GM18909 (cell line): ENCODE results near the gene CAPZA1.

Source experiments
- ATAC-seq: cut with Tn5 transposase; IDR thresholded peaks from one replicate; pipeline ENCODE4 v1.9.1; 2021; ENCODE audit warnings: mild to moderate bottlenecking; ENCODE audit not compliant: unreplicated experiment, poor library complexity

Gene CAPZA1

DNA sequence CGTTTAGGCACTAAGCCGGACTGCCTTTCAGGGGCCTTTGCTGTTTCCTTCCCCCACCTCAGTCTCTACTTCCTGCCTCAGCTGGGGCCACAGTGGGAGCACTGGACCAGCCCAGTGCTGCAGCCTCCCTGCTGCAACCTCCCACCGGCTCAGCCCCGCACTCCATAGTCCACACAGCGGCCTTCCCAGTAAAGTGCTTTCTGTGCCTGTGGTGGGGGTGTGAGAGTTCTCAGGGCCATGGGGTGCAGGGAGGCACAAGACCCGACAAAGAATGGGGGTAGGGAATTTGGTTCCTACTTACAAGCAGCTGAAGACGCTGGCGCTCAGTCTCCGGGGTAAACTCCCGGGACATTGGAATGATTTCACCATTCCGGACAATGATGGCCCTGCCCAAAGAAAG, 92.0 kb downstream of the CAPZA1 start:
- ATAC-seq: no peak

DNA sequence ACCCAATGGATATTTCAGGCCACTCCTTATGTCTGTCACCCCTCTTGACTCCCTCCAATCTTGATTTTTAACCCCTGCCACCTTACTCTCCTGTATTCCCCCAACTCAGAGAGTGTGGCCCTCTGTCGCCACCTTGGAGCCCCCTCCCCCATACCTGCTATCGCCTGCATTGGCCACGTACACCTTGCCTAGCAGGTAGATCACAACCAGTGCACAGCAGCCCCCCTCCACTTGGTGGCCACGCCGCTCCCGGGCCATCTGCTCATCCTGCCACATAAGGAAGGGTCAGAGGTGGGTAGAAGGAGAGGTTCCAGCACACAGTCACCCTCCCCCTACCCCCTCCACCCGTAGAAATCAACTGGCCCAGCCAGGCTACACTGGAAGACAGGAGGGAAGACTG, 92.6 kb downstream of the CAPZA1 start:
- no peak for ATAC-seq

DNA sequence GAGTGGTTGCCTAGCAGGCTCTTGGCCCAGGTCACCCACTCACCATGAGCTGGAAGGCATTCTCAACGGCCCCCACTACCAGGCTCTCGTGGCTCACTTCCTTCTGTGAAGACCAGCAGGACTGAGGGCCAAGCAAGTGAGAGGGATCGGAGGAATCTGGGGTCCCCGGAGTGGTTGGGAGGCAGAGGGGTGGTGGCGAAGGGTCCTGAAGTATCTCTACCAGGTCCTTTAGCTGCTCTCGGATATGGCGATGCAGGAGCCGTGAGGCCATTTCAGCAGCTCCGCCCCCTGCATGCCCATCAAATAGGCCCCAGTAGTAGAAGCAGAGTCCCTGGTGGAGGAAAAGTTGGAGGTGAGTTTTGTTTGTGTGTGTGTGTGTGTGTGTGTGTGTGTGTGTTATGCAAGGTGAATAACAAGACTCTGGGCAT, 93.1 kb downstream of the CAPZA1 start:
- ATAC-seq: no peak

DNA sequence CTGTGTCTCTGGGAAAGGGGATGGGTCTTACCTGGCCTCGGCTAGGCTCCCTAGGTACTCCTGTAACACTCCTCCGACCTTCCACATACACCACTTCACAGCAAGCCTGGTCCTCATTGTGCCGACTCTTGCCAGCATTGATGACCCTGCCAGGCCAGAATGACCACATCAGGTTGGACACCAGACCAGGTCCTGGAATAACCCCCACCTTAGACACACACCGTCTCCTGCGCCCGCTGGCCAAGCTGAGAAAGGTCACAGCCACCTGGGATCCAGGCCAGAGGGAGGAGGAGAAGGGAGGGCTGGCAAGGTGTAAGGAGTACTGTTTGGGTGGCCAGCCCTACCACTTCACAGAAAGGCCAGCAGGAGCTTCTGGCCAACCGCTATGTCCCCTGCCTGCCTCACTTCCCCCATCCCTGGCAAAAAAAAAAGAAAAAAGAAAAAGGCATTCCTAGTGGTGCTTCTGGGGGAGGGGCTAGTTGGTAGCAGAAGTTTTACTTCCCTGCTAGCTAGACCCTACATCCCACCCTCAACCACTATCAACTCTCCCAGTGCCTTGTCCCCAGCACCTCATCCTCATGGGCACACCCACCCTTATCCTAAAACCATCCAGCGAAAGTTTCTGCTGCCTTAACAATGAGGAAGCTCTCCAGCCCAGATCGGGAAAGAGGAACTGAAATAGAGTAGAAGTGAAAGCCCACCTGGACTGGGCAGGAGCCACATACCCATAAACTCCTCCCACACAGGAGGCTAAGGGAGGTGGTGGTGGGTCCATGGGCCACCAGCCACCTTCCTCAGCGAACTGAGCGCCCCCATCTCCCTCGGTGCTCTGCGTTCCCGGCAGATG, 94.1 kb downstream of the CAPZA1 start:
- peak; percentile 33 for ATAC-seq

DNA sequence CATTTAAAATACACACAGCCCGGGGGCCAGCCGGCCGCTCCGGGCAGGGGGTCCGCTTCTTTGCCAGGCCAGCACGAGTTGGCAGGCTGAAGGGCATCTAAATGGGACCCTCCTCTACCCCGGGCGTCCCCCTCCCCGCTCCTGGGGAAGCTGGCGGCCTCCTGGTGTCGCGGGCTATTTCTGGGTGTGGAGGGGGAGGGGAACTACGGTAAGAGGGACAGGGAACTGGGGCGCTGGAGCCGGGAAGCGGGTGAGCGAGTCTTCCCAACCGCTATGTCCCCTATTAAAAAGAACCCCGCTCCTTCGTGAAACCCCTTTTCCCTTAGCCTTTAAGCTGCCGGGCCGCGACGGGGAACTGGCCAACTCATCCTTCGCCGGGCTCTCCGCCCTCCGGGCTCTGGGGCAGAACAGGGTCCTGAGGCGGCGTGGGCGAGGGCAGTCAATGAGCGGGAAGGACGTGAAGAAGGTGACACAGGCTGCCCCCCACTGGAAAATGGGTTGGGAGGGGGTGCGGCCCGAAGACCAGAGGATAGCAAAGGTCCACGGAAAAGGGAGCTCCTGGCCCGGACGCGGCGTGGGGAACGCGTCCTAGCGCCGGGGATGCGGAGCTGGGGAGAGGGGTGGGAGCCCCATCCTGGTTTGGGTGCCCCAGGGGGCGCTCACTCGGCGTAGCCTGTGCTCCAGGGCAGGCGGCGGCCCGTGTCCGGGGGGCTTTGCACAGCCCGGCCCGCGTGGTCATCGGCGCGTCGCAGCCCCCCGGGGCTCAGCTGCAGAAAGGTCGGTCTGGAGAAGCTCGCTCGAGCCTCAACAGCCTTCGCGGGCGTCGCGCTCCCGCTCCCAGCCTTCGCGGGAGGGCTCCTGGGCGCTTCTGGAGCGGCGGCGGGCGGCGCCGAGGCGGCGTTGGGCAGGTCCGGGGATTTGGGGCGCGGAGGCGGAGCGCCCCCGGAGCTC, 95.0 kb downstream of the CAPZA1 start:
- no peak for ATAC-seq

DNA sequence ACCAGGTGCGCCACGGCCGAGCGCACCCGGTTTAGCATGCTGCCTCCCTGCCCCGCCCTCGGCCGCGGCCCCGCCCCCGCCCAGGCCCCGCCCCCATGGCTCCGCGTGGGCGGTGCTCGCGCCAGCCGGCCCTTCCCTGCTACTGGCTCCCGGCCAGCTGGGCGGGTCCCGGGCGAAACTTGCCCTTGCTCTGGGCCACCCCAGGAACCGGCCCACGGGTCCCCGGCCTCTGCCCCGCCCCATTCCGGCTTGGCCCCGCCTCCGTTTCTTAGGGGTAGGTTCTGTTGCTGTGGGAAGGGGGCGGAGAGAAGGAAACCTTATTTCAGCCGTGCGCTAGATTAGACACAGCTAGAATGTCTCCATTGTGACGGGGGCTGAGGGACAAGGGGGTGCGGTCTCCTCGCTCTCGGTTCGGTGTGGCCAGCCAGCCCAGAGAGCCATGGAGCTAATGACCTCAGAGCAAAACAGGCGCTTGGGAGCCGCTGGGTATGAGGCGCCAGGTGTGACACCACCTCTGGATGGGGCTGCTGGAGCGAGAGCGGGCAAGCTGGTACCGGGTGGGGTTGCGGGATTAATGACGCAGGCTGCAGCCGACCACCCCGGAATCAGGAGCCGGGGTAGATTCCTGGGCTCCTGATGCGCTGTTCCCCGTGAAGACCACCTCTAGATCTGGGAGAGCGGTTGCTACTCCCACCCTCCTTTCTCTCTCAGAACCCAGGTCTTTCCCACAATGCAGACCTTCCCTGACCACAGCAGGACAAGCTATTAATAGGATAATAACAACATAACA, 95.8 kb downstream of the CAPZA1 start, which contains the start of gene PPM1J:
TSS of gene PPM1J (minus strand) at position 69 of the 790 bp plus-strand sequence. CDS start at position 38, 31 bp downstream.
- ATAC-seq: peak; percentile 77

DNA sequence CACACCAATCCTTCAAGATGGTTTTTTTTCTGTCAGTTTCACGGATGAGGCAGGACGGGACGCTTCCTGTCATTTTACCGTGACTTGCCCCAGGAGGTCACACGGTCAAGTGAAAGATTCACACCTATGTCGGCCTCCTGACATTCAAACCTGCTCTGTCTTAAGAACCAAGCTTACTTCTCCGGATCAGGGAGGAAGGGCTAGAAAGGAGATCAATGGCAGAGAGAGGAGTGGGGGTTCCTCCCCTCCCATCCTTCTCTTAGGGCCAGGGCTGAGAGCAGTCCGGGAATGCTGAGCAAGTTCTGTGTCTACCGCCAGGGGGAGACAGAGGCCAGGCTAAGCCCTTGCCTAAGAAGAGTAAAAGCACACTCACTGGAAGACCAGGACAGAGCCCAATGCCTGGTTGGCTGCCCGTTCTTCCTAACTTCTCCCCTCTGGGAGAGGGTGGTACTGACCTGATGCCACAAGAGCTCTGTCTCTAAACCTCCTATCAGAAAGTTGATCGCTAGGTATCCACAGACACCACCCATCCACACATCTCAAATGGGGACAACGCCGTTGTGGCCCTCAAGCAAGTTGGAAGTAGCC, 96.6 kb downstream of the CAPZA1 start:
- peak; percentile 35 for ATAC-seq

DNA sequence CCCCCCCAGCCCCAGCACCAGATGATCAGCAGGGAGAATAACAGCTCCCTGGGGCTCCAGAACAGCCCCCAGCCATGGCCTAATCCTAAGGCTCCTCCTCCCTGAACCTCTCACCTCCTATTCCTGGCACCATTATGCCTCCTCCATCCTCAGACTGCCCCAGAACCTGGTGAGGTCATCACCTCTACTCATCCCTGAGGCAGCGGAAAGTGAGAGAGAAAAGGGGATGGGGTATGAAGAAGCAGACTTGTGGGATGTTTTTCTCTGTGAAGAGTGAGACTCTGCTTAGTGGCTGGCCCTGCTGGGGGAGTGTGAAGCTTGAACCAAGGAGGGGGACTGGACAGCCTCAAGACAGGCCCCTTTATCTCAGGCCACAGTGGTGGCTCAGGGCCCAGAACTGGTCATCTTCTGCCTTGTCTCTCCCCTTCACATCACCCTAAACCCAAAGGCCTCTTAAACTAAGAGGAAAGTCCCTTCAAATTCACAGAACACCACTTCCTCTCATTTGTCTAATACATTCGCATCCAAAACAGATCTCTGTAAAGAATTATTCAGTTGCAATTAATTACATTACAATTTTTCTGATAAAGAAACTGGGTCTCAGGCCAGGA, 97.7 kb downstream of the CAPZA1 start:
- ATAC-seq: no peak

DNA sequence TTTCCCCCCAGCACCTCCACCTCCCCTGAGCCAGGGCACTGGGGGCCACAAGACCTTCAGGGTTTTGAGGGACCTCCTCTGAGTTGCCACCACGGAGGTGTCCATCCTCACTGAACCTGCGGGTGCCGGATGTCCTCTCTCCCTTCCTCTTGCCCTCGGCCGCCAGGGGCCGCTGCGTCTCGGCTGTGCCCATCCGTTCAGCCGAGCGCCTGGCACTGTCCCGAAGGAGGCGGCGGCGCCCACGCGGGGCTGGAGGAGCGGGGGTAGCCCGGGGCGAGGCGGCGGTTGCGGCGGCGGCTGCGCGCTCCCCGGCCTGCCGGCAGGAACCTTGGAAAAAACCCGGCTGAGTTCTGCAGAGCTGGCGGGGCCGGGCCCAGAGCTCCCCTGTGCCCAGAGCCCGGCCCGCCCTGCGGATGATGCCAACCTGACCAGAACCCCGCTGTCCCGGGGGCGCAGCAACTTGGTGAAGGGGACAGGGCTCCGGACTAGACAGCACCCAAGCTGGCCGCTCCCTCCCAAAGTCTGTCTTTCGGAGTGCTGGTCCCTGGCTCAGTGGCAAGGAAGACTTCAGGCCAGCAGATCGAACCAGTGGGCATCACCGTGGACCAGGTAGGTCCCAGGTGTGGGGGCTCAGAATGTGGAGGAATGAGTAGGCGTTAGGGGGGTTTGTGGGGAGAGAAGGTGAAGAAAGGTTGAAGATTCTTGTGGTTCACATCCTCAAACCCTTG, 99.2 kb downstream of the CAPZA1 start:
- ATAC-seq: peak; percentile 28

DNA sequence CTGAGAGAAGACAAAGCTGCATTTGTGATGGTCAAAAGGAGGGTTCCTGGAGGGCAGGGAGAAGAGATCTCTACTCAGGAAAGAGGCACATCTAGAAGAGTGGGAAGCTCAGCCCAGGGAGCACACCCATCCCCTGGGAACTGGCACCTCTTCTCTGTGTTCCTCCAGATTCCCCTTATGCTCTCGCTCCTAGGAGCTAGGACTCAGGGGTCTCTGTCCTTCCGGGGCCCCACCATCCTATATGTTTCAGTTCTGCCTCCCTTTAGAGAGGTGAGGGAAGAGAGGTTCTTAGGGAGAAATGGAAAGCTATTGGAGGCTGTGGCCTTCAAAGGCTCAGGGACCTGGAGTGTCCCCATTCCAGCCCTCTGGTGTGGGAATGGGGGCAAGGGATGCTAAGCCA, 100.1 kb downstream of the CAPZA1 start:
- no peak for ATAC-seq

DNA sequence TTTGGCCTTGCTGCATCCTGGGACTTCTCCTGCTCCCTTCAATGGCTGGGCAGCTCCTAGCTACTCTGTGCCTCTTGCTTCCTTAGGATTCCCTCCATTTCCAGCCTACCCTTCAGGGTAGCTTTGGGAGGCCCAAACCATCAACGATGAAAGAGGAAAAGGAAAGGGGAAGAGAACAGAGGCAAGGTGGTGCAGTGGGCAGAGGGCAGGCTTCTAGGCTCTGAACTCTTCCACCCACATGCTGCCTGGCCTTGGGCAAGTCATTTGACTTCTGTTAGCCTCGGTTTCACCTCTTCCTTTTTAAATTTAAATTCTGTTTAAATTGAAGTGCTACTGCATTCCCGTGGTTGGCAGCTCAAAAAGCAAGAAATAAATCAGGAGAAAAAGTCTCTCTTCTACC, 101.2 kb downstream of the CAPZA1 start:
- no peak for ATAC-seq
